HL-60 (cell line): ENCODE measurements around the gene AIFM1.
A peak's percentile ranks its signal among the peaks of the same experiment; 100 is the strongest.

ENCODE experiments used
- DNase-seq, 2 experiments: peaks; one replicate each; pipeline ENCODE4 v3.0.0-alpha.2; 2010 to 2020; ENCODE audit warnings: low read depth in 1 of 2, low spot score in 1 of 2
- H3K27ac ChIP-seq: fragments of 250-450 bp; sonication (Bioruptor Pico); replicated peaks from 2 replicates; pipeline ENCODE4 v1.5.1; 2020; ENCODE audit warnings: mild to moderate bottlenecking, moderate library complexity
- H3K27me3 ChIP-seq: fragments of 250-450 bp; sonication (Bioruptor Pico); 2 replicates; pipeline ENCODE4 v1.5.1; 2021; ENCODE audit warnings: mild to moderate bottlenecking, moderate library complexity; ENCODE audit not compliant: insufficient read depth, poor library complexity, severe bottlenecking
- H3K4me3 ChIP-seq: replicated peaks from 2 replicates; pipeline ENCODE4 v1.5.1; 2011; ENCODE audit warnings: mild to moderate bottlenecking, control low read depth, low read length; ENCODE audit not compliant: insufficient read depth
- GABPA ChIP-seq: IDR thresholded peaks from 2 replicates; pipeline ENCODE4 v1.6.1; 2012; ENCODE audit warnings: low read depth
- POLR2AphosphoS5 ChIP-seq: IDR thresholded peaks from 2 replicates; pipeline ENCODE4 v1.6.1; 2012; ENCODE audit warnings: low read depth
- REST ChIP-seq: IDR thresholded peaks from 2 replicates; pipeline ENCODE4 v1.6.1; 2012; ENCODE audit warnings: low read depth; ENCODE audit not compliant: insufficient replicate concordance
- SPI1 ChIP-seq: IDR thresholded peaks from 2 replicates; pipeline ENCODE4 v1.6.1; 2012; ENCODE audit warnings: low read depth, mild to moderate bottlenecking, borderline replicate concordance
- TF ChIP-seq, protein P1 (sequence below): IDR thresholded peaks from one replicate; pipeline ENCODE4 v1.5.1; 2011; ENCODE audit warnings: low read length, control low read depth, inconsistent platforms; ENCODE audit not compliant: insufficient read depth

The AIFM1 gene

GRCh38 chrX:130083656-130084382 lies 81.8 kb downstream of the AIFM1 start:
- peak; percentile 11; the same call in 1 of the 2 replicates for TF ChIP-seq POLR2AphosphoS5
- TF ChIP-seq SPI1: peak; percentile 47; the same call in 1 of the 2 replicates
- TF ChIP-seq, protein P1, sequence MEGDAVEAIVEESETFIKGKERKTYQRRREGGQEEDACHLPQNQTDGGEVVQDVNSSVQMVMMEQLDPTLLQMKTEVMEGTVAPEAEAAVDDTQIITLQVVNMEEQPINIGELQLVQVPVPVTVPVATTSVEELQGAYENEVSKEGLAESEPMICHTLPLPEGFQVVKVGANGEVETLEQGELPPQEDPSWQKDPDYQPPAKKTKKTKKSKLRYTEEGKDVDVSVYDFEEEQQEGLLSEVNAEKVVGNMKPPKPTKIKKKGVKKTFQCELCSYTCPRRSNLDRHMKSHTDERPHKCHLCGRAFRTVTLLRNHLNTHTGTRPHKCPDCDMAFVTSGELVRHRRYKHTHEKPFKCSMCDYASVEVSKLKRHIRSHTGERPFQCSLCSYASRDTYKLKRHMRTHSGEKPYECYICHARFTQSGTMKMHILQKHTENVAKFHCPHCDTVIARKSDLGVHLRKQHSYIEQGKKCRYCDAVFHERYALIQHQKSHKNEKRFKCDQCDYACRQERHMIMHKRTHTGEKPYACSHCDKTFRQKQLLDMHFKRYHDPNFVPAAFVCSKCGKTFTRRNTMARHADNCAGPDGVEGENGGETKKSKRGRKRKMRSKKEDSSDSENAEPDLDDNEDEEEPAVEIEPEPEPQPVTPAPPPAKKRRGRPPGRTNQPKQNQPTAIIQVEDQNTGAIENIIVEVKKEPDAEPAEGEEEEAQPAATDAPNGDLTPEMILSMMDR: no peak
- no peak for TF ChIP-seq GABPA
- no peak for TF ChIP-seq REST
- Histone ChIP-seq H3K4me3 (no peak overlapping the region; the same call in 1 of the 2 replicates), H3K27me3 (no peaks in the 10 kb centered on the region), H3K27ac (peak overlapping the region; percentile 91)
- peak in 1 of 2 experiments; percentile 84 for DNase-seq

- TF ChIP-seq REST (no peak), SPI1 (no peak), GABPA (no peak), POLR2AphosphoS5 (no peak)
- TF ChIP-seq, protein P1: no peak
- peak overlapping the region; percentile 91 for H3K27ac ChIP-seq
- H3K4me3 ChIP-seq: no peak overlapping the region
- H3K27me3 ChIP-seq: no peaks in the 10 kb centered on the region
- no peak for DNase-seq
Observed at GRCh38 chrX:130083107-130083490, 82.5 kb downstream of the AIFM1 start.

GRCh38 chrX:130082244-130083106 lies 83.2 kb downstream of the AIFM1 start:
- TF ChIP-seq SPI1: peak; percentile 32; the same call in 1 of the 2 replicates
- no peak for TF ChIP-seq REST
- TF ChIP-seq, protein P1: no peak
- TF ChIP-seq POLR2AphosphoS5: peak; percentile 55
- TF ChIP-seq GABPA: no peak
- Histone ChIP-seq H3K27ac (peak overlapping the region; percentile 91), H3K4me3 (peak overlapping the region; percentile 15; the same call in 1 of the 2 replicates), H3K27me3 (no peaks in the 10 kb centered on the region)
- peak; percentile 70 to 88 for DNase-seq
